Stimulated activated CD4-positive, alpha-beta T cell treated with anti-CD3 and anti-CD28 coated beads, TNF-alpha, amount 100 ng/mL, for 24 hours (primary cell): ENCODE measurements around the gene POU4F2.

ENCODE experiments used
- DNase-seq, 3 experiments: peaks; one replicate each; pipeline ENCODE4 v3.0.0-alpha.2; 2020; ENCODE audit warnings: low read depth in 3 of 3

POU4F2 gene, protein sequence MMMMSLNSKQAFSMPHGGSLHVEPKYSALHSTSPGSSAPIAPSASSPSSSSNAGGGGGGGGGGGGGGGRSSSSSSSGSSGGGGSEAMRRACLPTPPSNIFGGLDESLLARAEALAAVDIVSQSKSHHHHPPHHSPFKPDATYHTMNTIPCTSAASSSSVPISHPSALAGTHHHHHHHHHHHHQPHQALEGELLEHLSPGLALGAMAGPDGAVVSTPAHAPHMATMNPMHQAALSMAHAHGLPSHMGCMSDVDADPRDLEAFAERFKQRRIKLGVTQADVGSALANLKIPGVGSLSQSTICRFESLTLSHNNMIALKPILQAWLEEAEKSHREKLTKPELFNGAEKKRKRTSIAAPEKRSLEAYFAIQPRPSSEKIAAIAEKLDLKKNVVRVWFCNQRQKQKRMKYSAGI

DNA sequence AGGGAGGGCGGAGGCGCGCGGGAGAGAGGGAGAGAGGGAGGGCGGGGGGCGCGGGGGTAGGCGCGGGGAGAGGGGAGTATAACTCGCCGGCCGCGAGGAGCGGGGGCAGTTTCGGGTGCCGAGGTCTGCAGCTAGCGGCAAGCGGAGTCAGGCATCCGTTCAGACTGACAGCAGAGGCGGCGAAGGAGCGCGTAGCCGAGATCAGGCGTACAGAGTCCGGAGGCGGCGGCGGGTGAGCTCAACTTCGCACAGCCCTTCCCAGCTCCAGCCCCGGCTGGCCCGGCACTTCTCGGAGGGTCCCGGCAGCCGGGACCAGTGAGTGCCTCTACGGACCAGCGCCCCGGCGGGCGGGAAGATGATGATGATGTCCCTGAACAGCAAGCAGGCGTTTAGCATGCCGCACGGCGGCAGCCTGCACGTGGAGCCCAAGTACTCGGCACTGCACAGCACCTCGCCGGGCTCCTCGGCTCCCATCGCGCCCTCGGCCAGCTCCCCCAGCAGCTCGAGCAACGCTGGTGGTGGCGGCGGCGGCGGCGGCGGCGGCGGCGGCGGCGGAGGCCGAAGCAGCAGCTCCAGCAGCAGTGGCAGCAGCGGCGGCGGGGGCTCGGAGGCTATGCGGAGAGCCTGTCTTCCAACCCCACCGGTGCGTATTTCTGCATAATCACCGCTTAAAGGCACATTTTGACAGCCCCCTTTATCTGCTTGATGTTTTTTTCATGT is at the start of gene POU4F2:
TSS of gene POU4F2 (plus strand) at position 108 of the 720 bp plus-strand sequence. CDS start at position 356, 248 bp downstream.
- no peak for DNase-seq

DNA sequence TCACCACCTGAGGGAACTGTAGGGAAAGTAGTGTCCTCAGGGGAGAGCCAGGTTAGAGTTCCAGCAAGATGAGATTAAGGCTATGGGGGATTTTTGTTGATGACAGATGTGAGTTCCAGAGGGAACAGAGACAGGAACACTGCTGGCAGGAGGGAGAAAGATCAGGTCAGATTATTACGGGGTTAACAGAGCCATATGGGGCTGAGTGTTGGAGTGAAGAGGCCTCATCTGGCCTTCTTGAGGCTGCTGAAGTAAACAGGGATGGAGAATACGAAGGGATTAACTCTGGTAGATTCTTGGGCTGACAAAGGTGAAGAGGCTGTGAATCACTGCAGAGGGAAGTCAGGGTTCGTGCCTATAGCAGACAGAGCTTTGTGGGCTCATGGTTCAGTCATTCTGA is 47.9 kb upstream of the POU4F2 start:
- no peak for DNase-seq

GRCh38 chr4:146592019-146592418 is 46.7 kb upstream of the POU4F2 start:
- no peak for DNase-seq

DNA sequence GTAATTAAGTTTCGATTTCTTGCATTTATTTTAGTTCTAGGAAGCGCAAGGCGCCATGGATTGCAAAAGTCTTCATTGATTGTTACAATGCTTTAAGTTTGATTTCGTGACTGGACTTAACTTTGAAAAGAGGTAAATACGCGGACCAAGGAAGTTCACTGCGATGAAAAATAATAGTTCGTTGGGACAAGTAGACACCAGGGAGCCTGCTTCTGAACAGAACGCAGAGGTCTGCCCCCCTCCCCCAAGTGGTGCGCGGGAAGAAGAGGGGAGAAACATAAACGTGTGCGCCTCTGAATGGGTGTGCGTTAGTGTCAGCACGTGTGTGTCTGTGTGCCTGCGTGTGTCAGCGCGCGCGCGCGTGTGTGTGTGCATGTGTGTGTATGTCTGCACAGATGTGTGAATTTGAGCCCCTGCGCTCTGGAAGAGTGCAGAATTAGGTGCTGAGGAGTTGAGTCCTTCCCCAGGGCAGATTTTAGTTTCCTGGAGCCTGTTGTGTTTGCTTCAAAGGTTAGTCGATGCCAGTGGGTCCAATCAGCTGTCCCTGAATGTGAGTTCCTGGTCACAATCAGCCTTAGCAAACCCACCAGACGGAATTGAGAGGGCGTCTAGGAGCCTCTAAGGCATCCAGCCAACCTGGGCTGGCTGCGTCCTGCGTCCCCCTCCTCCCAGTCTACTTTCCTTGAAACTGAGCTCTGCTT is 5.8 kb upstream of the POU4F2 start:
- DNase-seq, result no peak

GRCh38 chr4:146633471-146633800 is 5.3 kb upstream of the POU4F2 start:
- no peak for DNase-seq

DNA sequence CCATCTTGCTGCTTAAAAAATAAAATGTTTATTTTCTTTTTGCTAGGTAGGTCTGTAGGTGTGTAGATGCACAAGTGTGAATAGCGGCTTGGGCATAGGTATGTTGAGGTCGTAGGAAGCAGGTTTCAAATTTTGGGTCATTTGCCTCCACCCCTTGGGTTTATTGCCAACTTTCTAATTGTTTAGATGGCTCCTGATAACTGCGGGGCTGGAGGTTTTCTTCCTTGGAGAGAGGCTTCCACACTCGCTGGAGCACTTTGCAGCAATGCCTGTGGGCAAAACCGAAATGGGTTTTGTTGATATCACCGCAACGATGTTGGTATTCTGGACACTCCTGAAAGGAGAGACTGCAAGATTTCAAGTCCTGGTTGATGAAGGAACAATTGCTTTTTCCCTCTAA is 3.9 kb upstream of the POU4F2 start:
- DNase-seq, result no peak

- no peak for DNase-seq
Observed at GRCh38 chr4:146637621-146638332, 916 bp upstream of the POU4F2 start.

- DNase-seq, result no peak
Observed at GRCh38 chr4:146638333-146638785, 334 bp upstream of the POU4F2 start.

DNA sequence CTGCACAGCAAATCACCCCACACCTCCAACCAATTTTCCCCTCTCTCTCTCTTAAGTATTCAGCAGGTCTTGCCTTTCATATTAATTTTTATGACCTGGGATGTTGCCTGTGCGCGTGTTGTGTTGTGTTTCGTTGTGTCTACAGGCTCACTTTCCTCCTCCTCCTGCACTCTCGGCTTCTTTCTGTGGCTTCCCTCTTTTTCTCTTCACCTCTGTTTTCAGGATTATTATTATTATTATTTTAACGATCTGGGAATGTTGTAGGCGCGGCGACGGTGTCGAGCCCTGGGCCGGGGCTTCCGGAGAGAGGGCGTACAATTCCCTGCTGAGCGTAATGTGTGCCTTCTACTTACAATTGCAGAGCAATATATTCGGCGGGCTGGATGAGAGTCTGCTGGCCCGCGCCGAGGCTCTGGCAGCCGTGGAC is 826 bp downstream of the POU4F2 start:
- no peak for DNase-seq

DNA sequence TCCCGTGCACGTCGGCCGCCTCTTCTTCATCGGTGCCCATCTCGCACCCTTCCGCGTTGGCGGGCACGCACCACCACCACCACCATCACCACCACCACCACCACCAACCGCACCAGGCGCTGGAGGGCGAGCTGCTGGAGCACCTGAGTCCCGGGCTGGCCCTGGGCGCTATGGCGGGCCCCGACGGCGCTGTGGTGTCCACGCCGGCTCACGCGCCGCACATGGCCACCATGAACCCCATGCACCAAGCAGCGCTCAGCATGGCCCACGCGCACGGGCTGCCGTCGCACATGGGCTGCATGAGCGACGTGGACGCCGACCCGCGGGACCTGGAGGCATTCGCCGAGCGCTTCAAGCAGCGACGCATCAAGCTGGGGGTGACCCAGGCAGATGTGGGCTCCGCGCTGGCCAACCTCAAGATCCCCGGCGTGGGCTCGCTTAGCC is 1.4 kb downstream of the POU4F2 start:
- DNase-seq, result no peak

DNA sequence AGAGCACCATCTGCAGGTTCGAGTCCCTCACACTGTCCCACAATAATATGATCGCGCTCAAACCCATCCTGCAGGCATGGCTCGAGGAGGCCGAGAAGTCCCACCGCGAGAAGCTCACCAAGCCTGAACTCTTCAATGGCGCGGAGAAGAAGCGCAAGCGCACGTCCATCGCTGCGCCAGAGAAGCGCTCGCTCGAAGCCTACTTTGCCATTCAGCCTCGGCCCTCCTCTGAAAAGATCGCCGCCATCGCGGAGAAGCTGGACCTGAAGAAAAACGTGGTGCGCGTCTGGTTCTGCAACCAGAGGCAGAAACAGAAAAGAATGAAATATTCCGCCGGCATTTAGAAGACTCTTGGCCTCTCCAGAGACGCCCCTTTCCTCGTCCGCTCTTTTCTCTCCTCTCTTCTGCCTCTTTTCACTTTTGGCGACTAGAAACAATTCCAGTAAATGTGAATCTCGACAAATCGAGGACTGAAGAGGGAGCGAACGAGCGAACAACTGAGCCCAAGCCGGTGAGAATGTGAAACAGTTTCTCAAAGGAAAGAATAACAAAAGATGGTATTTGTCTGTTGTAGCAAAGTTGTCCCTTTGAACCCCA is 1.9 kb downstream of the POU4F2 start:
- no peak for DNase-seq

- no peak for DNase-seq
Observed at GRCh38 chr4:146641762-146642161, 3.1 kb downstream of the POU4F2 start.

DNA sequence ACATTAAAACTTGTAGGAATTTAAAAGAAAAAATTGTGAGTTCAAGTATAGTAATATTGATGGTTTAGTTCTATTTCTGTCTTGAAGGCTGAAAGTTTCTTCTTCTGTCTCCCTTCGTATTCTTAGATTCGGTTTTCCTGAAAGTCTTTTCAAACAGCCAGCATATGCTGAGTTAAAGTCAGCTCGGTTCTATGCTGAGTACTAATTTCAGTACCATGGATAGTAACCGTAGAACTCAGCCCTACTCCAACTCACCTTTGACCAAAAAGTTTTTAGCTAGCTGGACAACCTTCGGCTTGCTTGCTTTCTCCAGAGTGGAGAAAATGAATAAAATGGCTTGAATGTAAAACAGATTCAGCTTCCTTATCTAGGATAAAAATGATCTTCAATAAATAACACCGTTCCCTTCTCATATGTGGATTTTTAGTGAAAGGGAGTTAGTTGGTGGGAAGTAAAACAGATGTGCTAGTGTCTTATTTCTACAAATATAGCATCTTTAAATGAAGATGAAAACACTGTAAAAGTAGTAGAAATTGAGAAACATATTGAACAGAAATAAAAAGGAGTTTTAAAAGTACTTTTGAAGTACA is 5.2 kb downstream of the POU4F2 start:
- DNase-seq, result no peak

DNA sequence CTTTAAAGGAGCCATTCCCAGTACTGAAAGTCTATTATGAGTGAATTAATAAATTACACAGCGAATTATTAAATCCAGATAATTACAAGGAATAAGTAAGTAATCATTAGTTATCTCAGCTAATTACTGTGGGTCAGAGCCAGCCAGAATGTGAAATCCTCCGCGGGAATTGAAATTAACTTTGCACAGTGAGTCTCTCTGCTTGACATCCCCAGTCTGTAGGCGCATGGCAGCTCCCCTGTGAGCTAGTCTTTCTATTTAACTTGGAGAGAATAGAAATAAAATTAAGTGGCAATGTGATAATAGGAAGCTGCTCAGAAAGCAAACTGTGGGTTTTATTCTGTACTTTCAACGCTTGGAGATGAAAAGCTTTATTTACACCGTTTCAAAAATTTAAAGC is 7.2 kb downstream of the POU4F2 start:
- no peak for DNase-seq

DNA sequence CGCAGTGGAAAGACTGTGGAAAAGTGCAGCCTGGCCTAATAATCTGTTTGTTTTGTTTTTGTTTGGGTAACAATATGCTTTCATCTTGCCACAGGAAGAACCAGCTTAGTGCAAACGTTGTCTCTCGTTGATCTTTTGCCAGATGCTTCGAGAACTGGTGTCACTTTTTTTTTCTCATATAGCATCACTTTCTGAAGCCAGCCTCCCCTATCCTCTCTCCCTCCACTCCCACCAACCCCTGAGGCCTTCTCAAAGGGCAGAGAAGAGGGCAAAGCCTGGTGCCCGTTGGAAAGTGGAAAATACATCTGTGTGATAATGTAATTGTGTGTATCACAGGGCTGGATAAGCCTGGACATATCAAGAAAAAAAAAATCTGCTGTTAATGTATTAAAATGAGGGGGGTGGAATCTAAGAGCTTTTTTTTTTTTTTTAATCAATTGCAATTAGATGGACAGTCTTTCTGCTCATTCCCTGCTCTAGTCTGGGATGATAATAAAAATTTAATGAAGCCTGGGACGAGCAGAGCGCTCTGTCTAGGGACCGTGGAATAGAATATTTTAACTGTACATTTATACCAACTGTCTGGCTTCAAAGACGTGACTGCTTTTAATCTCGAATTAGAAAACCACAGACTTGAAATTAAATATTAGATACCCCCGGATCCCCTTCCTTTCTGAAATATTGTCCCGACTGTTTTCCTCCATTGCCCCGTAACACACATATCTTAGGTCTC is 8.1 kb downstream of the POU4F2 start:
- no peak for DNase-seq

- DNase-seq, result no peak
Observed at GRCh38 chr4:146647615-146648460, 9.1 kb downstream of the POU4F2 start.

GRCh38 chr4:146648461-146648783 is 9.7 kb downstream of the POU4F2 start:
- DNase-seq, result no peak

- no peak for DNase-seq
Observed at GRCh38 chr4:146649232-146649631, 10.5 kb downstream of the POU4F2 start.

GRCh38 chr4:146650034-146650433 is 11.3 kb downstream of the POU4F2 start:
- no peak for DNase-seq
